Right atrium auricular region (tissue), 2 donors: Measurements from ENCODE around the gene EPHA5. TPM values are rescaled to one million over a fixed set of nuclear protein-coding genes. Genes with fewer than 3 reads are reported as not detected.

Experiments
- DNase-seq: peaks from one replicate; pipeline ENCODE4 v3.0.0-alpha.2; 2019; ENCODE audit warnings: low spot score
- H3K27ac ChIP-seq, 2 donors: fragments of 200-600 bp; sonication (generic); 1 replicate in 1 of 2; 2 replicates in 1 of 2; pipeline ENCODE4 v1.5.1; 2016 to 2019
- H3K27me3 ChIP-seq, 2 donors: fragments of 200-600 bp; sonication (generic); one replicate each; pipeline versions ENCODE4 v1.5.1 to v1.6.0; 2017 to 2019
- H3K36me3 ChIP-seq: fragments of 200-600 bp; sonication (generic); one replicate; pipeline ENCODE4 v1.5.1; 2016
- H3K4me1 ChIP-seq, 2 donors: fragments of 200-600 bp; sonication (generic); one replicate each; pipeline versions ENCODE4 v1.5.1 to v1.6.0; 2017 to 2019
- H3K4me3 ChIP-seq, 2 donors: fragments of 200-600 bp; sonication (generic); 1 replicate in 1 of 2; 2 replicates in 1 of 2; pipeline ENCODE4 v1.5.1; 2017 to 2019; ENCODE audit warnings: mild to moderate bottlenecking in 1 of 2, moderate library complexity in 1 of 2
- H3K9me3 ChIP-seq, 2 donors: fragments of 200-600 bp; sonication (generic); one replicate each; pipeline ENCODE4 v1.5.1; 2019
- CTCF ChIP-seq, 2 donors: fragments of 200-600 bp; sonication (generic); IDR thresholded peaks; one replicate each; pipeline ENCODE4 v1.5.1; 2019; ENCODE audit warnings: antibody characterized with exemption in 2 of 2
- total RNA-seq, 2 donors: library from RNA; depleted of rRNA; stranded (reverse); fragments of >200 nt; gene quantifications; one replicate each; pipeline ENCODE4 v1.1.0, GENCODE V29; 2016

Gene EPHA5
- total RNA-seq, 2 donors from 2014 or later: 0.24 to 9.8 TPM

GRCh38 chr4:65353098-65353497 is 317.2 kb downstream of the EPHA5 start:
- no peak for DNase-seq
- no peak overlapping the region for H3K27ac ChIP-seq
- H3K4me1 ChIP-seq: no peaks in the 10 kb centered on the region
- no peaks in the 10 kb centered on the region for H3K9me3 ChIP-seq
- no peak overlapping the region for H3K4me3 ChIP-seq
- H3K27me3 ChIP-seq: no peaks in the 10 kb centered on the region
- TF ChIP-seq CTCF (IDR thresholded peaks at IDR 0.05): no peak
- H3K36me3 ChIP-seq: no peaks in the 10 kb centered on the region

- Histone ChIP-seq H3K36me3 (no peaks in the 10 kb centered on the region), H3K4me3 (no peak overlapping the region), H3K27me3 (no peaks in the 10 kb centered on the region), H3K27ac (no peak overlapping the region), H3K9me3 (no peaks in the 10 kb centered on the region), H3K4me1 (no peaks in the 10 kb centered on the region)
- no peak for DNase-seq
- TF ChIP-seq CTCF (IDR thresholded peaks at IDR 0.05): no peak
Observed at GRCh38 chr4:65344278-65344825, 325.9 kb downstream of the EPHA5 start.

- no peak for DNase-seq
- H3K27ac ChIP-seq: no peak overlapping the region
- H3K9me3 ChIP-seq: no peaks in the 10 kb centered on the region
- H3K27me3 ChIP-seq: no peaks in the 10 kb centered on the region
- no peak for TF ChIP-seq CTCF (IDR thresholded peaks at IDR 0.05)
- no peaks in the 10 kb centered on the region for H3K36me3 ChIP-seq
- no peak overlapping the region for H3K4me3 ChIP-seq
- no peaks in the 10 kb centered on the region for H3K4me1 ChIP-seq
Observed at GRCh38 chr4:65343342-65343741, 326.9 kb downstream of the EPHA5 start.

DNA sequence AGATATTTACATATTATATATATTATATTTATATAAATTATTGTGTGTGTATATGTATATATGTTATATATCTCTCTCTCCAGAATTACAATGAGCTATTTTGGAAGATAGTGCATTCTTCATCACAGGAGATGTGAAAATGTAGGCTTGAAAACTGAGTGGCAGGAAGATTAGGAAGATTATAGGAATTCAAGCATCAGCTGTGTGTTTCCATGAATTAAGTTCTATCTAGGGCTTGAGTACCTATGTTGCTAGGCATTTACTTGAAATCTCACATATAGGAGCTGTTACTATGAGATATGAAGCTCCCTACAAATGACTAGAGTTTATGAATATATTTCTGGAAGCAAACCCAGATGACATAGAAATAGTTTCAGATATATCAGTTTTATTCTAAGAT is 328.7 kb downstream of the EPHA5 start:
- Histone ChIP-seq H3K4me3 (no peak overlapping the region), H3K9me3 (no peaks in the 10 kb centered on the region), H3K4me1 (no peaks in the 10 kb centered on the region), H3K27me3 (no peaks in the 10 kb centered on the region), H3K27ac (no peak overlapping the region), H3K36me3 (no peaks in the 10 kb centered on the region)
- TF ChIP-seq CTCF (IDR thresholded peaks at IDR 0.05): no peak
- no peak for DNase-seq

DNA sequence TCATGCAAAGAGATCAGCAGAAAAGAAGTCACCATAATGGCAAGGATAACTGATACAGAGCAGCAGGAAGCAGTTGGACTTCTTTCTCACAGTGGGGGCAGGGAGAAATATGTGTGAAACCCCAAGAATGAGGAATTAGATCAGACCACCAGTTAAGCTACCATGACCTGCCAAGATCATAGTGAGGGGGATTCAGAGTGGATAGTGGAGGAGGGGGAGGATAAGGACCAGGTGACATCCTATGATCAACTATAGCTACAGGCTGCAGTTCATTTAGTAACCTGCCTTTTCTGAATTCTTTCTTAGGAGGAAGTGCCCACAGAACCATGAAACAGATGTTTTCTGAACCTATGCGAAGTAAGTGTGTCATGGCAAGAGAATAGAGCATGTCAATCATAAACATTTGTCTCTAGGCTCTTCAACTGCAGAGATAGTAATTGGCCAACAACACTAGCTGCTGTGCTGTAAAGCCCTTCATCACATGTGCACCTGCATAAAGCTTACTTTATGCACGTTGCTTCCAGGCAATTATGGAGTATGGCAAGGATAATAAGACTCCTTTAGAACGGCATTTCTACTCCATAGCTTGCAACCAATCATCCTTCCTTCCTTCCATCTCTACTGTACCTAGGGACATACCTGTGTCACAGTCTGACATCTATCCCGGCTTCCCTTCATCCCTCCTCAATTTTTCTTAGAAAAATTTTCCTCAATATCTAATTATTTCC is 329.7 kb downstream of the EPHA5 start:
- no peak overlapping the region for H3K27ac ChIP-seq
- TF ChIP-seq CTCF (IDR thresholded peaks at IDR 0.05): no peak

DNA sequence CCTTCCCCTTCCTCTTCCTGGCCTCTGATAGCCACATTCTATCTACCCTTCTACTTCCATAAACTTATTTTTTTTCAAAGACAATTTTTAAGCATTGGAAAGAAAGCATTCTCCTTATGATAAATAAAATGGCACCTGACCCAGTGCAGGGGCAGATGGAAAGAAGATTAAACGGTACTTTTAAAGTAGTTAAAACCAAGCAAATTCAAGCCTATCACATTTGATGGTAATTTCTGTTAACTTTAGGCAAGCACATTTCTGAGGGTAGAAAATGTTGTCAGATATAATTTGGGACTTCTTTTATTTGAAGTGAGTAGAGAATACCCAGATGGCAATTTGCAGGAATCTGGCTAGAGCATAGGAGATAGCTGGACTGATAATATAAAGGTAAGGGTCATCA is 332.9 kb downstream of the EPHA5 start:
- H3K27ac ChIP-seq: no peak overlapping the region
- no peaks in the 10 kb centered on the region for H3K27me3 ChIP-seq
- no peaks in the 10 kb centered on the region for H3K4me1 ChIP-seq
- DNase-seq: no peak
- TF ChIP-seq CTCF (IDR thresholded peaks at IDR 0.05): no peak
- H3K9me3 ChIP-seq: no peaks in the 10 kb centered on the region
- H3K4me3 ChIP-seq: no peak overlapping the region
- no peaks in the 10 kb centered on the region for H3K36me3 ChIP-seq

More for the DNA sequence above, 329.7 kb downstream of the EPHA5 start:
- no peaks in the 10 kb centered on the region for H3K36me3 ChIP-seq
- no peaks in the 10 kb centered on the region for H3K9me3 ChIP-seq
- H3K4me1 ChIP-seq: no peaks in the 10 kb centered on the region
- no peak for DNase-seq
- H3K27me3 ChIP-seq: no peaks in the 10 kb centered on the region
- H3K4me3 ChIP-seq: no peak overlapping the region
